Parathyroid adenoma (tissue), 2 donors: ENCODE data around the gene POLDIP2.

Experiments
- H2AFZ ChIP-seq: fragments of 300-600 bp; sonication (generic); one replicate; pipeline ENCODE4 v1.7.0; 2017; ENCODE audit warnings: antibody characterized with exemption, mild to moderate bottlenecking
- H3K27ac ChIP-seq: fragments of 300-600 bp; sonication (generic); one replicate; pipeline ENCODE4 v1.7.0; 2017
- H3K27me3 ChIP-seq: fragments of 300-600 bp; sonication (generic); one replicate; pipeline ENCODE4 v1.7.0; 2017; ENCODE audit warnings: low read length; ENCODE audit not compliant: control insufficient read depth, insufficient read depth
- H3K36me3 ChIP-seq: fragments of 300-600 bp; sonication (generic); one replicate; pipeline ENCODE4 v1.7.0; 2017; ENCODE audit warnings: low read length; ENCODE audit not compliant: control insufficient read depth, insufficient read depth
- H3K4me1 ChIP-seq: fragments of 300-600 bp; sonication (generic); one replicate; pipeline ENCODE4 v1.7.0; 2017; ENCODE audit warnings: control low read depth
- H3K4me2 ChIP-seq: fragments of 300-600 bp; sonication (generic); one replicate; pipeline ENCODE4 v1.7.0; 2017; ENCODE audit warnings: low read length
- H3K4me3 ChIP-seq: fragments of 300-600 bp; sonication (generic); one replicate; pipeline ENCODE4 v1.7.0; 2017; ENCODE audit warnings: low read depth, low read length
- H3K79me2 ChIP-seq: fragments of 300-600 bp; sonication (generic); one replicate; pipeline ENCODE4 v1.7.0; 2017; ENCODE audit warnings: control low read depth
- H3K9ac ChIP-seq: fragments of 300-600 bp; sonication (generic); one replicate; pipeline ENCODE4 v1.7.0; 2017; ENCODE audit warnings: mild to moderate bottlenecking
- H3K9me3 ChIP-seq: fragments of 300-600 bp; sonication (generic); one replicate; pipeline ENCODE4 v1.7.0; 2017; ENCODE audit warnings: low read length; ENCODE audit not compliant: control insufficient read depth
- TF ChIP-seq, protein P1 (sequence below): fragments of 300-600 bp; sonication (generic); IDR thresholded peaks from one replicate; pipeline ENCODE4 v1.7.0; 2017; ENCODE audit warnings: antibody characterized with exemption, mild to moderate bottlenecking
- donor health status: primary hyperparathyroidism.

The POLDIP2 gene

DNA sequence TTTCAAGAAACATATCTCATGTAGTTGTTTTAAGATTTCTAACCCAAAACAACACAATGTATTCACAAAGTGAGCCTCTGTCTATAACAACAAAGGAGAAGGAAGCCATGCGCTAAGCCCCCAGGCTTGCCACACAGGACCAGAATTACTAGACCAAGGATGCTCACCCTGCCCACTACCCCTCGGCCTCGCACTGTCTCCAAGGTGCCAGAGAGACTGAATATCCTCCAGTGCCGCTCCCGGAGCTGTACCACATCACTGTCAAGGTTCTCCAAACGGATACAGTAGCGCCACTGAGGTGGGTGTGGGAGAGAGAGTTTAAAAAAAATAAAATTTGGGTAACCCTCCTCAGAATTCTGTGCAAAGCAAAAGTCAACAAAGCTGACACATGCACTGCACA is 7.1 kb downstream of the POLDIP2 start:
- no peak overlapping the region for H3K27ac ChIP-seq
- no peak overlapping the region for H3K9ac ChIP-seq
- H3K79me2 ChIP-seq = no peaks in the 10 kb centered on the region
- no peaks in the 10 kb centered on the region for H3K36me3 ChIP-seq
- TF ChIP-seq, protein P1, sequence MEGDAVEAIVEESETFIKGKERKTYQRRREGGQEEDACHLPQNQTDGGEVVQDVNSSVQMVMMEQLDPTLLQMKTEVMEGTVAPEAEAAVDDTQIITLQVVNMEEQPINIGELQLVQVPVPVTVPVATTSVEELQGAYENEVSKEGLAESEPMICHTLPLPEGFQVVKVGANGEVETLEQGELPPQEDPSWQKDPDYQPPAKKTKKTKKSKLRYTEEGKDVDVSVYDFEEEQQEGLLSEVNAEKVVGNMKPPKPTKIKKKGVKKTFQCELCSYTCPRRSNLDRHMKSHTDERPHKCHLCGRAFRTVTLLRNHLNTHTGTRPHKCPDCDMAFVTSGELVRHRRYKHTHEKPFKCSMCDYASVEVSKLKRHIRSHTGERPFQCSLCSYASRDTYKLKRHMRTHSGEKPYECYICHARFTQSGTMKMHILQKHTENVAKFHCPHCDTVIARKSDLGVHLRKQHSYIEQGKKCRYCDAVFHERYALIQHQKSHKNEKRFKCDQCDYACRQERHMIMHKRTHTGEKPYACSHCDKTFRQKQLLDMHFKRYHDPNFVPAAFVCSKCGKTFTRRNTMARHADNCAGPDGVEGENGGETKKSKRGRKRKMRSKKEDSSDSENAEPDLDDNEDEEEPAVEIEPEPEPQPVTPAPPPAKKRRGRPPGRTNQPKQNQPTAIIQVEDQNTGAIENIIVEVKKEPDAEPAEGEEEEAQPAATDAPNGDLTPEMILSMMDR = no peak
- H3K4me1 ChIP-seq = peaks cover 18% of the 10 kb centered on the region
- H3K9me3 ChIP-seq = no peaks in the 10 kb centered on the region
- H2AFZ ChIP-seq = no peak overlapping the region
- no peak overlapping the region for H3K4me3 ChIP-seq
- H3K4me2 ChIP-seq = no peak overlapping the region
- H3K27me3 ChIP-seq = no peaks in the 10 kb centered on the region

DNA sequence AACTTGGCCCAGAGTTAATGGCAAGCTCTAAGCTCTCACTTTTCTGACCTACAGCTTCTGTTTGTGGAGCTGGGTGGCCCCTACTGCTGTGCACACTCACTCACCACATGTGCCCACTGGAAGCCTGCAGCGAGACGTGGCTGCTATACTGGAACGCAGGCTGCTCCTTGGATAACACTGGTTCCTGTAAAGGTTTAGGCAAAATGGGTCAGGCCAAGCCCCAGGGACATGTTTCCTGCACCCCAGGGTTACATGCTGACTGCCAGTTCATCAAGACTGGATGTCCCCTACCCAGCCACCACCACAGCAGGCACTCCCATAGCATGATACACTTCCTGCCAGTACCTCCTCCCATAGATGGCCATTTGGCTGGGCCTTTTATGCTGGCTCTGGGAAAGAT is 8.3 kb downstream of the POLDIP2 start:
- Histone ChIP-seq H3K27ac (no peak overlapping the region), H3K79me2 (no peaks in the 10 kb centered on the region), H3K4me1 (peaks cover 20% of the 10 kb centered on the region), H3K36me3 (no peaks in the 10 kb centered on the region), H2AFZ (no peak overlapping the region), H3K27me3 (no peaks in the 10 kb centered on the region), H3K9me3 (no peaks in the 10 kb centered on the region), H3K4me2 (no peak overlapping the region), H3K9ac (no peak overlapping the region), H3K4me3 (no peak overlapping the region)
- TF ChIP-seq, protein P1 = no peak

GRCh38 chr17:28347261-28347891 is 10.0 kb downstream of the POLDIP2 start:
- H3K9ac ChIP-seq = no peak overlapping the region
- H3K27me3 ChIP-seq = no peaks in the 10 kb centered on the region
- no peaks in the 10 kb centered on the region for H3K36me3 ChIP-seq
- no peak overlapping the region for H3K4me3 ChIP-seq
- no peak overlapping the region for H3K27ac ChIP-seq
- no peak overlapping the region for H3K4me2 ChIP-seq
- H3K4me1 ChIP-seq = peaks cover 20% of the 10 kb centered on the region
- TF ChIP-seq, protein P1 = no peak
- H2AFZ ChIP-seq = no peak overlapping the region
- H3K79me2 ChIP-seq = no peaks in the 10 kb centered on the region
- no peaks in the 10 kb centered on the region for H3K9me3 ChIP-seq

- TF ChIP-seq, protein P1 = peak; percentile 32
- Histone ChIP-seq H3K36me3 (no peaks in the 10 kb centered on the region), H3K4me1 (peaks cover 20% of the 10 kb centered on the region), H3K4me3 (no peak overlapping the region), H3K9ac (no peak overlapping the region), H3K27me3 (no peaks in the 10 kb centered on the region), H3K4me2 (no peak overlapping the region), H3K79me2 (no peaks in the 10 kb centered on the region), H3K27ac (peak overlapping the region; percentile 37), H2AFZ (no peak overlapping the region), H3K9me3 (no peaks in the 10 kb centered on the region)
Measured at GRCh38 chr17:28346746-28347246, 10.5 kb downstream of the POLDIP2 start.

DNA sequence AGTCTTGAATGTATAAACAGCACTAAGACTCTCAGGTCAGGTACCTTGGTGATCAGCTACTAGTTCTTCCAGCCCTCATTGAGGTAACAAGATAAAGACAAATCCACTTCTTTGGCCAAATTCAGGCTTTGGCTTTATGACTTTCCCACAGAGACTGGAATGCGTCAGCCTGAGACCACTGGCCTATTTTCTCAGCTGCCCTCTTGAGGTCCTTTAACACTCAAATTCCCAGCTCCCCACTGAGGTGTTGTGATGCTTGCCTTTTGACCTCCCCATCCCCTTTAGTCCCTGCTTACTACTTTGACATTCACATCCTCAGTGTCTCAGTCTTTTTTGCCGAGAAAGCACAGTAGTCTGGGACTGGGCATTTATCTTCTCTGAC is 11.1 kb downstream of the POLDIP2 start:
- H3K79me2 ChIP-seq = no peaks in the 10 kb centered on the region
- TF ChIP-seq, protein P1 = no peak
- H3K9me3 ChIP-seq = no peaks in the 10 kb centered on the region
- H3K36me3 ChIP-seq = no peaks in the 10 kb centered on the region
- H3K9ac ChIP-seq = no peak overlapping the region
- no peak overlapping the region for H3K4me2 ChIP-seq
- H3K4me1 ChIP-seq = peaks cover 20% of the 10 kb centered on the region
- no peak overlapping the region for H2AFZ ChIP-seq
- no peak overlapping the region for H3K4me3 ChIP-seq
- no peaks in the 10 kb centered on the region for H3K27me3 ChIP-seq
- peak overlapping the region; percentile 37 for H3K27ac ChIP-seq
